IPS DF 4.7 (cell line): ENCODE data around the gene ZFYVE28.
A peak's percentile ranks its signal among the peaks of the same experiment; 100 is the strongest.

Experiments
- DNase-seq: peaks from one replicate; pipeline ENCODE4 v3.0.0-alpha.2; 2013; ENCODE audit warnings: low spot score; ENCODE audit errors: extremely low read depth

The ZFYVE28 gene

GRCh38 chr4:2273221-2273620, 145.2 kb downstream of the ZFYVE28 start:
- no peak for DNase-seq

GRCh38 chr4:2272828-2273120, 145.7 kb downstream of the ZFYVE28 start:
- no peak for DNase-seq

DNA sequence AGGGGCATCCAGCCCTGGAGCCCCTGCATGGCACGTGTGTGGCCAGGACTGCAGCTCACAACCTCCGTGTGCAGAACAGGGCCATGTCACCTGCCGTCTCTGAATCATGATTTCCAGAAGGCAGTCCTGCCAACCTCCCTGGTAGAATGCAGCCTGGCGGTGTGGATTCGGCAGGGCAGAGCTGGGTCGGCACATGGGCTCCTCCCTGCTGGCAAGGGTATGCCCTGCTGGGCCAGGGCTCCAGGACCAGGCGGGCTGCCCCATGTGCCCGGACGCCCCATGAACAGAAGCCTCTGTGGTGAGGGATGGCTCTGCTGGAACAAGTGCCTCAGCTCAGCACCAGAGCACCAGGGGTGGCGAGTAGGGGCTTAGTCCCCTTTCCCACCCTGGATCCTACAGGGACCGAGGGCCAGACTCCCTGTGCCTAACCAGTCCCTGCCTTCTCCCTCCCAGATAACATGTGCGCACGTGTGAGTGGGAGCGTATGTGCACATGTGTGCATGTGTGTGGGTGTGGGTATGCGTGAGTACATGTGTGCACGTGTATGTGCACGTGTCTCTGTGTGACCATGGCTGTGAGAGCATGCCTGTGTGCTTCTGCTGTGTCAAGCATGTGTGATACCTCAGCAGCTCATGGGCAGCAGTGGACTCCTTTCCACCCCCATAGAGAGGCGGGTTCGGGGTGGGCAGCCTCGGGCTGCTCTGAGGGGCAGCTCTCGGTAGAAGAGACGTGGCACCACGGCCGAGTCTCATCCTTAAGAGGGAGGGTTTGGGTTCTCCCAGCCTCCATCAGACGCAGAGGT, 146.2 kb downstream of the ZFYVE28 start:
- DNase-seq = no peak

- no peak for DNase-seq
Measured at GRCh38 chr4:2271279-2272025, 147.0 kb downstream of the ZFYVE28 start.

DNA sequence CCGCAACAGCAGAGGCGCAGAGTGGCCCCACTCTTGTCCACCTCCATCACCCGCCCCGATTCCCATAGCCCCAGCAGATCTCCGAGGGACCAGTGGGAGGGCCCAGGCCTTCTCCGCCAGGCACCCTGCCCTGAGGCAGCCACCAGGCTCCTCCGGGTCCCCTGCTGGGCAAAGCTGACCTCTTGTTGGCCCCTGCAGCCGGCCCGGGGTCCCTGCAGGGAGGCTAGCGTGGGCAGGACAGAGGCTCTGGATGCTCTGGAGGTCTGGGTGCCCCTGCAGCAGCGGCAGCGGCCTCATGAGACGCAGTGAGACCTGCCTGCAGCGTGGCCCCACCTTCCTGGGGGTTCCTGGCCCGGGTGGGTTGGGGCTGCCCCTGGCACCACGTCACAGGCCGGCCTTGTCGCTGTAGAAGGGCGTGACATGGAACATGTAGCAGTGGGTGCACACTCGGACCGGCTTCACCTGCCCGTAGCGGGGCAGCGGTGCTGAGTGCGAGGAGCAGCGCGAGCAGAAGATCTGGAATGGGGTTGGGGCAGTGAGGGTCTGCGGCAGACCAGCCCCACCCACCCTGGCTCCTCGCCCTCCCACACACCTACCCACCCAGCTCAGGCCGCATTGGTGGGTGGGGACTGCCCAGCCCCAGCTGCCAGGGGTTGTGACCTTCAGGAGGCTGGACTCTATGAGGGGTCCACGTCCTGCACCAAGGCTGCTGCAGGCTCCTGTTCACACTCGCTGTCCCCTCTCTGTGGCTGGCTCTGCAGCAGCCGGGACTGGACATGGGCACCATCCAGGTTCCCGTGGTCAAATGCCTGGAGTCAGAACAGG, 147.9 kb downstream of the ZFYVE28 start:
- DNase-seq = no peak

GRCh38 chr4:2269618-2270163, 148.8 kb downstream of the ZFYVE28 start:
- DNase-seq = no peak

DNA sequence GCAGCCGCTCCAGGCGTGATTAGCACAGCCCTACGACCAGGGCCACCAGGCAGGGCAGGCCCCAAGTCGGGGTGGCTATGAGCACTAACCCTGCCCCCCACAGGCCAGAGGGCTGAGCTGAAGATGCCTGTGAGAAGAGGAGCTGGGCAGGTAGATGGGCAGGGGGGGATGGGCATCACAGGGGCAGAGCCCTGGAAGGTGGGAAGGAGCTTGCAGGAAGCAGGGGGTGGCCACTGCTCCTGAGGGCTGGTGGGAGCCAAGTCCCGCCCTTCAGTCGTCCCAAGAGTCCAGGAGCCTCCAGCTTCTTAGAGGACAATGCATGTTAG, 149.3 kb downstream of the ZFYVE28 start:
- no peak for DNase-seq

DNA sequence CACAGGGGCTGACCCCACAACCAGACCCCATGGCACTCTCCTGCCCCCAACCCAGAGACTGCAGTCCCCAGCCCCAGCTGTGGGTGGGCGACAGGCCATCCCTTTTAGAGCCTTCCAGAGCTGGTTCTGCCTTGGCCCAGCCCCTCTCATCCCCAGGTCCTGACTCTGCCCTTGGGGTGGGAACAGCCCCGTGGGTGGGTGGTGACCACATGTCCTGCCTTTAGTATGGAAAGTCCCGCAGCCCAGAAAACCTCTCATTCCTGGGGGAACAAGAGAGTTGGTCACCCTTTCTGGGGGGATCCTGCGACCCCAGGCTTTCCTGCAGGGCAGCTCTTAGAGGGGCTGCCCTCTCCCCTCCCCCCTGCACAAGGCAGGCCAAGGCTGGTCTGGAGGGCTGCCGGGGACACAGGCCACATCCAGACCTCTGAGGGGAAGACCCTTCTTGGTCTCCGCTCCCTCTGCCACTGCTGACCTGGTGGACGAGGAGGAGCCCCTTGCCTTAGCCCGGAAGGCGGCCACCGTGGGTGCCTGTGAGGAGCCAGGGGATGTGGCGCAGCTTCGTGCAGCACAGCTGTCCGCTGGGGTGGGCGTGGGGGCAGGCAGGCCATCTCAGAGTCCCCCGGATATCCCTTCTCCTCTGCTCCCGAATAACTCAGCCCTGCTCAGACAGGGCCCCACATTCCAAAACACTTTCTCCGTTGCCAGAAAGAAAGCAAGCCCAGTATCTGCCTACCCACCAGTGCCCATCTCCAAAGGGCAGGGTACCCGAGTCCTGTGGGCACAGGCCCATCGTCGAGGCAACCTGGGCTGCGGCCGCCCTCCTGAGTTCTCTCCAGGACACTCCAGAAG, 149.9 kb downstream of the ZFYVE28 start:
- DNase-seq = no peak

DNA sequence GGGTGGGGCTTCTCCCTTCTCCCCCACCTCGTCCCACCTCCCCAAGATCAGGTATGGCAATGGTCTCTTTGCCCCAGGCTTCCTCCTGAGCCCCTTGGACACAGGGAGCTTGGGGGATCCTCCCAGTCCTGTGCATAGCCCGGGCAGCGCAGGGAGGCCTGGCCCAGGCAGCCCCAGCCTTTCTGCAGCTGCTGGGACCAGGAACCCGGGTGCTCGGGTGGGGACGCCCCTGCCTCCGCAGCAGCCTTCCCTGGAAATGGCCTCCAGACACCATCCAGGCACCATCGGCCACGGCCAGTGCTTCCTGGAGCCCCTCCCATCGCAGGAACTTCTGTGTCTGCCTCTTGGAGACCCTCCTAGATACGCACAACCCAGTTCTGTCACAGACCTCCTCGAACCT, 150.6 kb downstream of the ZFYVE28 start:
- DNase-seq = no peak

GRCh38 chr4:2267320-2267811, 151.1 kb downstream of the ZFYVE28 start:
- DNase-seq = no peak

- DNase-seq = no peak
Measured at GRCh38 chr4:2266821-2267220, 151.6 kb downstream of the ZFYVE28 start.

GRCh38 chr4:2266181-2266580, 152.3 kb downstream of the ZFYVE28 start:
- no peak for DNase-seq

- DNase-seq = no peak
Measured at GRCh38 chr4:2265113-2266110, 153.0 kb downstream of the ZFYVE28 start.

GRCh38 chr4:2264481-2265041, 153.9 kb downstream of the ZFYVE28 start:
- no peak for DNase-seq

- DNase-seq = no peak
Measured at GRCh38 chr4:2263926-2264321, 154.5 kb downstream of the ZFYVE28 start.

- DNase-seq = no peak
Measured at GRCh38 chr4:2262944-2263250, 155.5 kb downstream of the ZFYVE28 start.

DNA sequence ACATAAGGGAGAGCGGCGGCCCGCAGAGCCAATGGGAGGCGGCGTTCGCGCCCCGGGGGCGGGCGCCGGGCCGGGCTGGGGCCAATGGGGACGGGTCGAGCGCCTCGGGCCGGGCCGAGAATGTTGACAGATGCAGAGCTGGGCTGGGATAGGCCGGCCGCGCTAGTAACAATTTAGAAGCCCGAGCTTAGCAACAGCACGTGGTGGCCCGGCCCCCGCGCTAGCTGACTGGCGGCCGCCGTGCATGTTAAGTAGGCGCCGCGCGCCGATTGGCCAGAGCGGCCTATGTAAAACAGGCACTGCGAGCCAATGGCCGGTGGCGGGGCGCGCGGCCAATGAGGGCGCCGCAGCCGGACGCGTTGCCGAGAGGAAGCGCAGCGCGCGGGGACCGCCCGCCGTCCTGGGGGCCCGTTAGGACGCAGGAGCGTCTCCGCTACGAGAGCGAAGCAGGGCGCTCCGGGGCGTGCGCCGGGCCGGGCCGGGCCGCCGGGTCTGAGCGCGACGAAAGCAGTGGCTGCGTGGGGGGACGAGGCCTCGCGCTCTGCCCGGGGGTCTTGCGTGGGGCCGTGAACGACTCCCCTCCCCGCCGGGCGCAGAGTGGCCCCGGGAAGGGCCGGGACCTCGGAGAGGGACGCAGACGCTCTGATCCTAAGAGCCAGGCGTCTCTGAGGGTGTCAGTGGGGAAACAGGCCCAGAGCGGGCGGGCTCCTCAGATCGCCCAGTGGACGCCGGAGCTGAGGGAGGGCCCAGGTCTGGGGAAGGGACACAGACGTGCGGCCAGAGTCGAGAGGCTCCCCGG, 156.1 kb downstream of the ZFYVE28 start:
- DNase-seq = peak; percentile 87

- DNase-seq = no peak
Measured at GRCh38 chr4:2261853-2262144, 156.6 kb downstream of the ZFYVE28 start, which contains the start of gene MXD4. TSS of gene MXD4 (minus strand) at chr4:2262109. CDS start at chr4:2261980, 129 bp downstream.
